HepG2 (cell line): ENCODE results near the gene HHIPL2. TPM values are rescaled to one million over a fixed set of nuclear protein-coding genes. Genes with fewer than 3 reads are reported as not detected.
A peak's percentile ranks its signal among the peaks of the same experiment; 100 is the strongest.

ENCODE experiments used
- AFF4 ChIP-seq: sonication (generic); formaldehyde crosslinking; IDR thresholded peaks from 2 replicates; pipeline ENCODE4 v1.4.0; 2020; ENCODE audit warnings: missing genetic modification reagents
- BRD4 ChIP-seq: sonication (generic); formaldehyde crosslinking; IDR thresholded peaks from 2 replicates; pipeline ENCODE4 v1.4.0; 2020; ENCODE audit warnings: missing genetic modification reagents
- ELF4 ChIP-seq: sonication (generic); formaldehyde crosslinking; IDR thresholded peaks from 2 replicates; pipeline ENCODE4 v1.5.0; 2020; ENCODE audit warnings: missing genetic modification reagents, mild to moderate bottlenecking, moderate library complexity, borderline replicate concordance
- ESRRA ChIP-seq: sonication (generic); formaldehyde crosslinking; IDR thresholded peaks from 2 replicates; pipeline ENCODE4 v1.5.1; 2020; ENCODE audit warnings: mild to moderate bottlenecking, low read depth, missing genetic modification reagents
- ETV5 ChIP-seq: IDR thresholded peaks from 2 replicates; pipeline ENCODE4 v1.6.1; 2018; ENCODE audit warnings: missing biosample characterization, missing genetic modification reagents, inconsistent platforms, borderline replicate concordance
- FOXC1 ChIP-seq: sonication (generic); formaldehyde crosslinking; IDR thresholded peaks from 2 replicates; pipeline ENCODE4 v1.8.0; 2022; ENCODE audit warnings: mild to moderate bottlenecking, missing genetic modification reagents, borderline replicate concordance
- NFIB ChIP-seq: sonication (generic); formaldehyde crosslinking; IDR thresholded peaks from 2 replicates; pipeline ENCODE4 v1.9.0; 2021; ENCODE audit warnings: missing genetic modification reagents, mild to moderate bottlenecking, borderline replicate concordance
- NFKB2 ChIP-seq: sonication (generic); formaldehyde crosslinking; IDR thresholded peaks from 2 replicates; pipeline ENCODE4 v1.4.0; 2020; ENCODE audit warnings: missing genetic modification reagents, borderline replicate concordance
- NFYB ChIP-seq: sonication (generic); formaldehyde crosslinking; IDR thresholded peaks from 2 replicates; pipeline ENCODE4 v1.4.0; 2020; ENCODE audit warnings: missing genetic modification reagents
- NR2F1 ChIP-seq, 2 experiments: fragments of 450-650 bp in 1 of 2; formaldehyde crosslinking in 1 of 2; IDR thresholded peaks; 2 replicates each; pipeline versions ENCODE4 v1.5.0 to v1.6.1; 2016 to 2020; ENCODE audit warnings: mild to moderate bottlenecking in 1 of 2, missing compliant biosample characterization in 1 of 2, missing genetic modification reagents in 1 of 2, moderate library complexity in 1 of 2
- POLR2AphosphoS2 ChIP-seq: IDR thresholded peaks from 2 replicates; pipeline ENCODE4 v1.6.1; 2011; ENCODE audit warnings: low read depth, low read length, improper control_type of control experiment
- RARG ChIP-seq: sonication (generic); formaldehyde crosslinking; IDR thresholded peaks from 2 replicates; pipeline ENCODE4 v1.4.0; 2020; ENCODE audit warnings: low read depth, mild to moderate bottlenecking, missing genetic modification reagents
- RCOR2 ChIP-seq: IDR thresholded peaks from 2 replicates; pipeline ENCODE4 v1.6.1; 2016; ENCODE audit warnings: missing biosample characterization, missing genetic modification reagents
- RFXAP ChIP-seq: sonication (generic); formaldehyde crosslinking; IDR thresholded peaks from 2 replicates; pipeline ENCODE4 v1.4.0; 2020; ENCODE audit warnings: missing genetic modification reagents, borderline replicate concordance
- SATB2 ChIP-seq: sonication (generic); formaldehyde crosslinking; IDR thresholded peaks from 2 replicates; pipeline ENCODE4 v1.5.0; 2020; ENCODE audit warnings: missing genetic modification reagents
- SMC3 ChIP-seq: IDR thresholded peaks from 2 replicates; pipeline ENCODE4 v1.6.1; 2011; ENCODE audit warnings: low read length, improper control_type of control experiment
- XRCC5 ChIP-seq: fragments of 200-400 bp; formaldehyde crosslinking; optimal IDR thresholded peaks from 2 replicates; pipeline ENCODE3; 2017; ENCODE audit warnings: mild to moderate bottlenecking, low read length
- ZFP62 ChIP-seq: sonication (generic); formaldehyde crosslinking; IDR thresholded peaks from 2 replicates; pipeline ENCODE4 v1.4.0; 2020; ENCODE audit warnings: missing genetic modification reagents
- ZFP82 ChIP-seq: sonication (generic); formaldehyde crosslinking; IDR thresholded peaks from 2 replicates; pipeline ENCODE4 v1.5.1; 2020; ENCODE audit warnings: mild to moderate bottlenecking, missing genetic modification reagents, borderline replicate concordance
- ZIK1 ChIP-seq: sonication (generic); formaldehyde crosslinking; IDR thresholded peaks from 2 replicates; pipeline ENCODE4 v1.5.0; 2020; ENCODE audit warnings: mild to moderate bottlenecking, low read depth, missing genetic modification reagents, borderline replicate concordance
- ZNF124 ChIP-seq: sonication (generic); formaldehyde crosslinking; IDR thresholded peaks from 2 replicates; pipeline ENCODE4 v1.4.0; 2020; ENCODE audit warnings: missing genetic modification reagents
- ZNF225 ChIP-seq: sonication (generic); formaldehyde crosslinking; IDR thresholded peaks from 2 replicates; pipeline ENCODE4 v1.4.0; 2020; ENCODE audit warnings: mild to moderate bottlenecking, missing genetic modification reagents
- ZNF30 ChIP-seq: sonication (generic); formaldehyde crosslinking; IDR thresholded peaks from 2 replicates; pipeline ENCODE4 v1.5.0; 2020; ENCODE audit warnings: mild to moderate bottlenecking, missing genetic modification reagents
- ZNF33A ChIP-seq: sonication (generic); formaldehyde crosslinking; IDR thresholded peaks from 2 replicates; pipeline ENCODE4 v1.5.1; 2020; ENCODE audit warnings: missing genetic modification reagents, mild to moderate bottlenecking, moderate library complexity, borderline replicate concordance
- polyA plus RNA-seq, 8 experiments: library from polyadenylated mRNA; depleted of rRNA in 3 of 8; stranded (reverse) in 7 of 8; unstranded in 1 of 8; fragments of >200 nt; fragmentation: Illumina TruSeq in 4 of 8; extraction: Trizol in 4 of 8; gene quantifications; 2 replicates each; pipeline versions ENCODE4 v1.2.1 to v1.2.3, GENCODE V29; 2011 to 2016; ENCODE audit warnings: low read depth in 4 of 8, missing spikeins in 1 of 8, mixed read lengths in 1 of 8; ENCODE audit not compliant: insufficient read depth in 1 of 8
- total RNA-seq, 5 experiments: library from RNA; depleted of rRNA; stranded (reverse); fragments of >200 nt; fragmentation: Illumina TruSeq; extraction: Trizol; gene quantifications; 2 replicates each; pipeline ENCODE4 v1.2.3, GENCODE V29; 2016; ENCODE audit warnings: low read depth in 1 of 5
- TF ChIP-seq, protein P1 (sequence below): IDR thresholded peaks from 2 replicates; pipeline ENCODE4 v1.6.1; 2016; ENCODE audit warnings: mild to moderate bottlenecking, missing biosample characterization, missing genetic modification reagents
- TF ChIP-seq, protein P2 (sequence below): sonication (generic); formaldehyde crosslinking; IDR thresholded peaks from 2 replicates; pipeline ENCODE4 v1.9.0; 2022; ENCODE audit warnings: missing genetic modification reagents, mild to moderate bottlenecking, borderline replicate concordance
- TF ChIP-seq, protein P3 (sequence below): sonication (generic); formaldehyde crosslinking; IDR thresholded peaks from 2 replicates; pipeline ENCODE4 v1.5.0; 2020; ENCODE audit warnings: mild to moderate bottlenecking, low read depth, missing genetic modification reagents, borderline replicate concordance

Gene HHIPL2
- total and polyA plus RNA-seq, 2 of the 13 experiments (the other 11 are each of a cell fraction or from before 2014, with no cell fraction given): 0.53 to 1.3 TPM

DNA sequence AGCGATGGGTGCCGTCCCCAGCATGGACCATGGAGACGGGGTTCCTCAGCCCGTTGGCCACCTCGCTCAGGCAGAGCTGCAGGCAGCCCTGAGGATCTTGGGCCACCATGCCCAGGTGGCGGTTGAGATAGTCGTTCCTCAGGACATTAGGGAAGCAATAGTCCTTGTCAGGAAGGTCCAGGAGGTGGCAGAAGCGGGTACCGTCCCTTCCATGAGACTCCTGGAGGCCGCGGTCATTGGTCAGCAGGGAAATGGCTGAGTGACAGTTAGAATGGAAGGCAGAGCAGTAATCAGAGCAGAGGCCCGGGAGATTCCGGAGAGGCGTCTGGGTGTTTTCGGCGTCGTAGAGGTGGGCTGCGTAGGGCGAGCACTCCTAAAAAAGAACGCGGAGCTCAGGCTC lies 4.1 kb downstream of the HHIPL2 start (continued):
- TF ChIP-seq AFF4 (CRISPR knock-in tag): no peak
- TF ChIP-seq SMC3: peak; percentile 51
- no peak for TF ChIP-seq ZNF33A
- TF ChIP-seq, protein P1, sequence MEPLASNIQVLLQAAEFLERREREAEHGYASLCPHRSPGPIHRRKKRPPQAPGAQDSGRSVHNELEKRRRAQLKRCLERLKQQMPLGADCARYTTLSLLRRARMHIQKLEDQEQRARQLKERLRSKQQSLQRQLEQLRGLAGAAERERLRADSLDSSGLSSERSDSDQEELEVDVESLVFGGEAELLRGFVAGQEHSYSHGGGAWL: no peak
- TF ChIP-seq NFYB (CRISPR knock-in tag): peak; percentile 39; the same call in 1 of the 2 replicates
- no peak for TF ChIP-seq NFKB2 (CRISPR knock-in tag)
- no peak for TF ChIP-seq ELF4 (CRISPR knock-in tag)
- no peak for TF ChIP-seq ZFP82 (CRISPR knock-in tag)
- TF ChIP-seq, protein P2, sequence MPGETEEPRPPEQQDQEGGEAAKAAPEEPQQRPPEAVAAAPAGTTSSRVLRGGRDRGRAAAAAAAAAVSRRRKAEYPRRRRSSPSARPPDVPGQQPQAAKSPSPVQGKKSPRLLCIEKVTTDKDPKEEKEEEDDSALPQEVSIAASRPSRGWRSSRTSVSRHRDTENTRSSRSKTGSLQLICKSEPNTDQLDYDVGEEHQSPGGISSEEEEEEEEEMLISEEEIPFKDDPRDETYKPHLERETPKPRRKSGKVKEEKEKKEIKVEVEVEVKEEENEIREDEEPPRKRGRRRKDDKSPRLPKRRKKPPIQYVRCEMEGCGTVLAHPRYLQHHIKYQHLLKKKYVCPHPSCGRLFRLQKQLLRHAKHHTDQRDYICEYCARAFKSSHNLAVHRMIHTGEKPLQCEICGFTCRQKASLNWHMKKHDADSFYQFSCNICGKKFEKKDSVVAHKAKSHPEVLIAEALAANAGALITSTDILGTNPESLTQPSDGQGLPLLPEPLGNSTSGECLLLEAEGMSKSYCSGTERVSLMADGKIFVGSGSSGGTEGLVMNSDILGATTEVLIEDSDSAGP (CRISPR knock-in tag): peak; percentile 45; the same call in 1 of the 2 replicates
- TF ChIP-seq, protein P3, sequence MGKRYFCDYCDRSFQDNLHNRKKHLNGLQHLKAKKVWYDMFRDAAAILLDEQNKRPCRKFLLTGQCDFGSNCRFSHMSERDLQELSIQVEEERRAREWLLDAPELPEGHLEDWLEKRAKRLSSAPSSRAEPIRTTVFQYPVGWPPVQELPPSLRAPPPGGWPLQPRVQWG (CRISPR knock-in tag): no peak
- TF ChIP-seq BRD4: no peak
- no peak for TF ChIP-seq ESRRA (CRISPR knock-in tag)
- TF ChIP-seq RFXAP (CRISPR knock-in tag): no peak
- TF ChIP-seq FOXC1: no peak
- no peak for TF ChIP-seq POLR2AphosphoS2
- no peak for TF ChIP-seq ETV5 (CRISPR knock-in tag)
- TF ChIP-seq SATB2 (CRISPR knock-in tag): no peak
- TF ChIP-seq XRCC5: peak; percentile 52
- TF ChIP-seq RARG (CRISPR knock-in tag): no peak
- TF ChIP-seq ZNF30 (CRISPR knock-in tag): no peak
- no peak for TF ChIP-seq RCOR2 (CRISPR knock-in tag)
- TF ChIP-seq ZIK1 (CRISPR knock-in tag): no peak
- no peak for TF ChIP-seq NFIB (CRISPR knock-in tag)
- no peak for TF ChIP-seq NR2F1 (CRISPR knock-in tag; IDR thresholded peaks at IDR 0.05)
- no peak for TF ChIP-seq ZFP62 (CRISPR knock-in tag)
- TF ChIP-seq ZNF124 (CRISPR knock-in tag): no peak
- no peak for TF ChIP-seq ZNF225 (CRISPR knock-in tag)
